ENCODE data around the gene SPNS3. TPM values are rescaled to one million over a fixed set of nuclear protein-coding genes. Genes with fewer than 3 reads are reported as not detected.

Gene SPNS3
- total and polyA plus RNA-seq, 8 donors, result 0.37 to 0.92 (median 0.54) TPM; not detected in 4

- peak; percentile 55 to 71 for DNase-seq
- H3K27me3 ChIP-seq, result no peaks in the 10 kb centered on the region
These were observed 45.7 kb downstream of the SPNS3 start for GRCh38 chr17:4479340-4479981.

DNA sequence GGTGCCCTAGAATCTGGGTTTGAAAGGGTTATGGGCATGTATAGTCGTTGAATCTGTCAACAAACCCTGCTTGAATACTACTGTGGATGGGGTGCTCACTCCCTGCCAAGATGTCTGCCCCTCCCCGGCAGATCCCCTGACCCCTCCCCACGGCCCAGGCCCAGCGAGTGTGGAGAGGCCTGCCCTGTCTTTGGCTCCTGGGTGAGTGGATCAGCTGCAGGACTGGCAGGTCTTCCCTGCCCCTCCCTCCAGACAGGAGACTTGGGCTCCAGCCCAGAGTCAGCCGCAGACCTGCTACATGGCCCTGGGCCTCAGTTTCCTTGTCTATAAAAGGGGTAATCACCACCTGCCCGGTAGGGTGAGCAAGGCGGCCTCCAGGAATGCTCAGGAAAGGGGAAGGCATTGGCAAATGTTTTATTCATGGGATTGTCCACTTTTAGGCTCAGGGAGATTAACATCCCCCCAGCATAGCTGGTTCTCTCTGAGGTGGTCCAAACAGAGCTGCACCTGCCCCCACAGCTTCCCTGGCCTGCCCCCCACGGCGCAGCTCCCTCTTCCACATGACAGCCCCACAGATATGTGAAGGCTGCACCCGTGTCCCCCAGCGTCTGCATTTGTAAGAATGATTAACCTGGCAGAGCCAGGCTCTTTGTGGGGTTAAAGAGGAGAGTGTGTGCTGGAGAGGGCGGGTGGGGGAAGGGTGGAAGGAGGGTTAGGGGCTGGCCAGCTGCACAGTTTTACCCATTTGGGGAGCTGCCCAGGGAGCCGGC, 46.4 kb downstream of the SPNS3 start:
- WGBS, 5 donors, result 31 to 66% (median 43%) methylated on average over 12 to 13 of the region's 13 CpGs
- Histone ChIP-seq H3K9me3 (no peaks in the 10 kb centered on the region), H3K4me1 (peaks cover 41 to 76% (median 63%) of the 10 kb centered on the region in 4 donors), H3K4me3 (peak overlapping the region in 1 of 4 donors; percentile 14), H3K27me3 (no peaks in the 10 kb centered on the region), H3K27ac (peak overlapping the region; percentile 49 to 95 (median 91)), H3K36me3 (no peaks in the 10 kb centered on the region)
- intact Hi-C loops (cut with DNase I; ENCODE audit: low total_unique reads), result no loop called here
- no peak for TF ChIP-seq EP300 (IDR thresholded peaks at IDR 0.05)
- no peak for TF ChIP-seq POLR2A (IDR thresholded peaks at IDR 0.05)
- TF ChIP-seq POLR2AphosphoS5 (IDR thresholded peaks at IDR 0.05), result no peak
- no peak for TF ChIP-seq CTCF (IDR thresholded peaks at IDR 0.05)
- peak in 1 of 2 donors; percentile 50 for DNase-seq

More at GRCh38 chr17:4479340-4479981, 45.7 kb downstream of the SPNS3 start:
- H3K27ac ChIP-seq, result peak overlapping the region; percentile 49 to 95 (median 91)
- TF ChIP-seq POLR2AphosphoS5 (IDR thresholded peaks at IDR 0.05) (peak in 2 of 3 donors; percentile 47 to 61), CTCF (IDR thresholded peaks at IDR 0.05) (no peak)
- intact Hi-C loops (cut with DNase I; ENCODE audit: low total_unique reads), result no loop called here
- no peaks in the 10 kb centered on the region for H3K9me3 ChIP-seq
- H3K36me3 ChIP-seq, result no peaks in the 10 kb centered on the region
- 50 to 74% (median 53%) methylated on average over 6 to 8 of the region's 8 CpGs for WGBS, 5 donors
- peaks cover 41 to 81% (median 66%) of the 10 kb centered on the region in 4 donors for H3K4me1 ChIP-seq
- H3K4me3 ChIP-seq, result no peak overlapping the region

GRCh38 chr17:4480929-4481898, 47.5 kb downstream of the SPNS3 start:
- Histone ChIP-seq H3K4me3 (peak overlapping the region in 1 of 4 donors; percentile 14), H3K4me1 (peaks cover 35 to 67% (median 55%) of the 10 kb centered on the region in 4 donors), H3K27me3 (no peaks in the 10 kb centered on the region), H3K27ac (peak overlapping the region; percentile 49 to 95 (median 91)), H3K36me3 (no peaks in the 10 kb centered on the region), H3K9me3 (no peaks in the 10 kb centered on the region)
- TF ChIP-seq CTCF (IDR thresholded peaks at IDR 0.05), result no peak
- TF ChIP-seq EP300 (IDR thresholded peaks at IDR 0.05), result no peak
- no peak for TF ChIP-seq POLR2A (IDR thresholded peaks at IDR 0.05)
- TF ChIP-seq POLR2AphosphoS5 (IDR thresholded peaks at IDR 0.05), result peak in 1 of 3 donors; percentile 69
- intact Hi-C loops (cut with DNase I; ENCODE audit: low total_unique reads), result no loop called here
- DNase-seq, result peak; percentile 78 to 86
- 20 to 49% (median 31%) methylated on average over 13 to 14 of the region's 14 CpGs for WGBS, 5 donors
